Measurements from ENCODE around the gene HTT.
"Not testable (repeated sequence)": the region's sequence is repeated elsewhere in the genome, so short reads cannot be mapped to it uniquely, and the experiment has no call there.

The HTT gene

DNA sequence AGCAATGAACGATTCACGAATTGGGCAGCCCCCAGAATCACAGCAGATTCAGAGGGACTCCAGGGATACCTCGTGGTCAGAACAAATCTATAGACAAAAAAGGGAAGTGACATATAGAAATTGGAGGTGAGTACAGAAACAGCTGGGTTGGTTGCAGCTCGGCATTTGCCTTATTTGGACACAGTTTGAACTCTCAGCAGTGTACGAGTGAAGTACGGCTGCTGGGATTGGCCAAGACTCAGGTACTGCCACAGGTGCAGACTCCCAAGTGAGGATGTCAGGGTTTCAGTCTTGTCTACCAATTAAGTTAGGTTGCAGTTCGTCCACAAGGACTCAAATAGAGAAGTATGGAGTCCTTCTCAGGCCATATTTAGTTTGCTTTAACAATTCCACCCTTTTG lies 28.3 kb upstream of the HTT start:
- no peak for DNase-seq (ENCODE audit: low read depth)

DNA sequence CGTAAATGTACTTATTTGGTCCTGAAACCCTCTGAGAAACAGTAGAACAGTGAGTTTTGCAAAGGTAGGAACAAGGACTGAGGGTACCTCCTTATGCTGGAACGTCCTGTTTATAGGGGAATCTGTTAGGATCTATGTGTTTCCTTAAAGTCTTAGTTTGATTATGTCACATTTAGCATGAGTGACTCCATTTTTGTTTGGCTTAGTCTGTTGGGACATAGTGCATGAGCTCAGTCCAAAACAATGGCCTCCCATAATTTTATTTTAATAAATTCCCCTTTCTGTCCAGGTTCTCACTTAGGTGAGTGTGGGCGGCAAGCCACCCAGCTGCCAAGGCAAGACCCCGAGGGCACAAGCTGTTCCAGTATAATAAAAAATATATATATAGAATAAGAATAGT lies 27.9 kb upstream of the HTT start:
- DNase-seq (ENCODE audit: low read depth) = no peak

DNA sequence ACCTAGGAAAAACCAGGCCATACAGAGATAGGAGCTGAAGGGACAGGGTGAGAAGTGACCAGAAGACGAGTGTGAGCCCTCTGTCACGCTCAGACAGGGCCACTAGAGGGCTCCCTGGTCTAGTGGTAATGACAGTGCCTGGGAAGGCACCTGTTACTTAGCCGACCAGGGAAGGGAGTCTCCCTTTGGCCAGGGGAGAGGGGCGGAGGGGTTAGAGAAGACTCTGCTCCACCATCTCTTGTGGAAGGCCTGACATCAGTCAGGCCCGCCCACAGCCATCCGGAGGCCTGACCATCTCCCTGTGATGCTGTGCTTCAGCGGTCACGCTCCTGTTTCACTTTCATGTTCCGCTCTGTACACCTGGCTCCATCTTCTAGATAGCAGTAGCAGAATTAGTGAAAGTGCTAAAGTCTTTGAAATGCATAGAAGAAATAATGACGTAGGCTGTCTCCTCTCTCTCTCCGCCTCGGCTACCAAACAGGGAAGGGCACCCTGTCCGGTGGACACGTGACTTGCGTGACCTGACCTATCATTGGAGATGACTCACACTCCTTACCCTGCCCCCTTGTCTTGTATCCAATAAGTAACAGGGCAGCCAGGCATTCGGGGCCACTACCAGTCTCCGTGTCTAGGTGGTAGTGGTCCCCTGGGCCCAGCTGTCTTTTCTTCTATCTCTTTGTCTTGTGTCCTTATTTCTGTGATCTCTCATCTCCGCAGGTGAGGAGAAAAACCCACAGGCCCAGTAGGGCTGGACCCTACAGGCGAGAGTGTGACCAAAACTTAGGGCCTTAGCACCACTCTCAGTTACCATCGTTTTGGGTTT lies 26.8 kb upstream of the HTT start:
- DNase-seq (ENCODE audit: low read depth) = peak; percentile 24

DNA sequence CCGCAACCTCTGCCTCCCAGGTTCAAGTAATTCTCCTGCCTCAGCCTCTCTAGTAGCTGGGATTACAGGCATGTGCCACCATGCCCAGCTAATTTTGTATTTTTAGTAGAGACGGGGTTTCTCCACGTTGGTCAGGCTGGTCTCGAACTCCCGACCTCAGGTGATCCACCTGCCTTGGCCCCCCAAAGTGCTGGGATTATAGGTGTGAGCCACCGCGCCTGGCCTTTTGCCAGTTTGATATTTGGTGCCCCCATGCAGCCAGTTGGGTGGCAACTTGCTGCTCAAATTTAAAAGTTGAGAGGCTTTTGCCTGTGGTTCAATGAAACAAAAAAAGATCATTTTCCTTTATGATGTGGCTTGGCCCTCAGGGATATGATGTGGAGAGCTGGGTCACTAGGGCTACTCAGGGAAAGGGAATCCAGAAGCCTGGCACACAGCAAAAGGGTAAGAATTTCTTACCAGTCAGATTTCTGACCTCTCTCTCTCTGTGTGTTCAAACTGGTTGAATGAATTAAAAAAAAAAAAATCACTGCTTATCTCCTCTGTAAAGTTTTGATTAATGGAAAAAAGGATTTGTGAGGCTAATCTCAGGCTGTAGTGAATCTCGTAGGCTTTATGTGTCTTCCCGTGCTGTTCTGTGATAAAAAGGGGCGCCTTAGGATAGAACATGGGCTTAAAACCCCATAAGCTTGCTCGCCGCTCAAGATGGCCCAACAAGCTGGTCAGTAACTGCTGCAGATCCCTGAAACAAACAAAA lies 23.2 kb upstream of the HTT start:
- DNase-seq (ENCODE audit: low read depth) = not testable (repeated sequence)

DNA sequence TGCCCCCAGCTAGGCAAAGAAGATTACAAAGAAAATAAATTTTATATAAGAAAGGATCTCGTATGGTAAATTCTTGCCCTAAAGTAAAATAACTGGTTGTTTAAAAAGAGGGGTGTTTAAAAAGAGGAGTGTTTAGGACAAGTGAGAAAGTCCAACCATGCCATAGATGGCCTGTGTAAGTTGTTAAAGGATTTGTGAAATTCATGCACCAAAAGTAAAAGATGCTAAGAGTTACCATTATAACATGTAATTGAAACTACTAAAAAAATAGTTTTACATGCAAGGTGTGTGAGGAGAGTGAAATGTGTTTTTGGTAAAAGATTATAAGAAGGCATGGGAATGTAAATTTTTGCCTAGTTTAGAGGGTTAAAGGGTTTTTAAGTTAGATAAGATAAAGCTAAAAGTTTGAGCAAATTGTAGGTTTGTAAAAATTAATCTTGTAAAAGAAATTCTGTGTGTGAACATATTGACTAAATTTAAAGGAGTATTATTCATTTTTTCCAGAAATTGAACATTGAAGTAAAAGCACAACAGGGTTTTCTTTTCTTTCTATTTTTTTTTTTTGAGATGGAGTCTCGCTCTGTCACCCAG lies 20.2 kb upstream of the HTT start:
- DNase-seq (ENCODE audit: low read depth) = no peak

DNA sequence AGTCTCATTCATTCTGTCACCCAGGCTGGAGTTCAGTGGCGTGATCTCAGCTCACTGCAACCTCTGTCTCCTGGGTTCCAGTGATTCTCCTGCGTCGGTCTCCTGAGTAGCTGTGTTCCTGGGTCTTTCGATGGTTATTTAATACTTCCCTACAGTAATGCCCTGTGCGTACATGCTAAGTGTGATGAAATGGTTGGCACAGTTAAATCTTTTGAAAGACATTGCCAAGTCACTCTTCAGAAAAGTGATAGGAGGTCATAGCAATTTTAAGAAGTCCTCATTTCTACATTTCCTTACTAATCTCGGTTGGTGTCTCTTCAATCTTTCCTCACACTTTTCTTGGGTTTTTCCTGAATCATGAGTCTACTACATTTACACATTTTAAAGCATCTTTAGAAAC lies 14.5 kb upstream of the HTT start:
- DNase-seq (ENCODE audit: low read depth) = no peak

DNA sequence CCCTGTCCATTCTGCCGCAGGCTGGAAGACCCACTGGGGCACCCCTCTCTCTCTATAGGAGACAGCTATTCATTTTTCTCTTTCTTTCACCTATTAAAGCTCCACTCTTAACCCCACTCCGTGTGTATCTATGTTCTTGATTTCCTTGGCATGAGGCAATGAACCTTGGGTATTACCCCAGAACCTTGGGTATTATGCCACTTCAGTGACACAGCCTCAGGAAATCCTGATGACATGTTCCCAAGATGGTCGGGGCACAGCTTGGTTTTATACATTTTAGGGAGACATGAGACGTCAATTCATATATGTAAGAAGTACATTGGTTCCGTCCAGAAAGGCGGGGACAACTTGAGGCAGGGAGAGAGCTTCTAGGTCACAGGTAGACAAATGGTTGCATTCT lies 13.5 kb upstream of the HTT start:
- no peak for DNase-seq (ENCODE audit: low read depth)

DNA sequence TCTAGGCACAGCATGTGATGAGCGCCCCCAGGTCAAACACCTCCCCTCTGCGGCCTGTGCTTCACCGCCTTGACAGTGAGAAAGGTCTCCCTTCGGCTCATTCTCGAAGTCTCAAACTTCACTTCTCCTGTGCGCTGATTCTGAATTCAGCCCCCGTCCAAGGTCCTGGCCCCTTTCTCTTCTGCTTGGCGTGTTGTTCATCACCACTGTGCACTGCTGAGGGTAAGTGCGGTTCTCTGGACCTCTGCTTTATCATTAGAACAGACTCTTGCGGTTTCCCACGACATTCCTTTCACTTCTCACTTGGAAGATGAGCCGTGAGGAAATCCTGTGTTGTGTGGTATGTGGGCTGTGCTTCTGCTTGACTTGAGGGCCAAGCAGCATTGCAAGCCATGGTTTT lies 12.0 kb upstream of the HTT start:
- no peak for DNase-seq (ENCODE audit: low read depth)

DNA sequence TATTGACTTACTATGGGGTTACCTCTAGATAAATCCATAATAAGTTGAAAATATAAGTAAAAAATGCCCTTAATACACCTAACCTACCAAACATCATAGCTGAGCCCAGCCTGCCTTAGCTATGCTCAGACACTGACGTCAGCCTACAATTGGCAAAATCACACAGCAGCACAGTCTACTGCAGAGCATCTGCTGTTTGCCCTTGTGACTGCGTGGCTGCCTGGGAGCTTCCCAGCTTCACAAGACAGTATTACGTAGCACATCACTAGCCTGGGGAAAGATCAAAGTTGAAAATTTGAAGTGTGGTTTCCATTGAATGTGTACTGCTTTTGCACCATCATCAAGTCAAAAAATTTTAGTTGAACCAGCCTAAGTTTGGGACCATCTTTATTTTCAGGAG lies 8.9 kb upstream of the HTT start:
- no peak for DNase-seq (ENCODE audit: low read depth)

DNA sequence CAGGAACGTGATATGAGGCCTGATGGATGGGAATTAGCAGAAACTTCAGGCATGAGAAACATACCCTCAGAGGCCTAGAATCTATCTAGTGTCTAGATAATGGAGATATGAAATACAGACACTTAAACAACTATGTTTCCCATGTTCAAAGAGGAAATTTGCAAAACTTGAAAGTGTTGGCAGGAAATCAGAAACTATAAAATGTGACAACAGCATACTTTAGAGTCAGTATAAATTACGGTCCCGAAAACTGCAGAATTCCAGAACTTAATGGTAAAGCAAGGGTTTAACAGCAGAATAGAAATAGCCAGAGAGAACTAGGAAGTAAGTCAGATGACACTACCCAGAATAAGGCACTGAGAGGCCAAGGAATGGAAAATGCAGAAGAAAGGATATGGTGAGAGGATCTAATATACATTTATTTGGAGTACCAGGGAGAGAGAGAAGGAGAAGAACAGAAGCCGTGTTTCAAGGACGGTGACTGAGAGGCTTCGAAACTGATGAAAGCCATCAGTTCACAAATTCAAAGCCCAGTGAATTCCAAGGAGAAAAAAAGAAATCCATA lies 7.6 kb upstream of the HTT start:
- no peak for DNase-seq (ENCODE audit: low read depth)

DNA sequence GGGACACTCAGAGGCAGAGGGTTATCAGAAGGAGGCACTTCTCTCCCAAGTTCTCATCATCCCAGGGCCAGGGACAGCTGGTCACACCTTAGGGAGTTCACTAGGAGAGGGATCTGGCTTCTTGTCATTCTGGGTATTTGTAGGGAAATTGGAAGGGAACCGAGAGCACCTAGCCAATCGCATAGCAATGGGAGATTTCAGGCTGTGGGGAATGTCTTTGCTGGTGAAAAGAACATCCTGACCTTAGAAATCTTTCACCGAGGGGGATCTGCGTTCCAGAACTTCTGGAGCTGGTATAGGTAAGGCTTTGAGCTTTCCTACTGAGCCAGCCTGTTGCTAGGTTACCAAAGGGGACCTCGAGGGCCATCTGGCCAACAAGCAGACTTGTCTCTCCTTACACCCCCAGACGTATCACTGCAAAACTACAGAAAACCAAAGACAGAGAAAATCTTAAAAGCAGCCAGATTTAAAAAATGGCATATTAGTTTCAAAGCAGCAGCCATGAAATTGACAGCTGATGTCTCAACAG lies 6.9 kb upstream of the HTT start:
- DNase-seq (ENCODE audit: low read depth) = no peak

DNA sequence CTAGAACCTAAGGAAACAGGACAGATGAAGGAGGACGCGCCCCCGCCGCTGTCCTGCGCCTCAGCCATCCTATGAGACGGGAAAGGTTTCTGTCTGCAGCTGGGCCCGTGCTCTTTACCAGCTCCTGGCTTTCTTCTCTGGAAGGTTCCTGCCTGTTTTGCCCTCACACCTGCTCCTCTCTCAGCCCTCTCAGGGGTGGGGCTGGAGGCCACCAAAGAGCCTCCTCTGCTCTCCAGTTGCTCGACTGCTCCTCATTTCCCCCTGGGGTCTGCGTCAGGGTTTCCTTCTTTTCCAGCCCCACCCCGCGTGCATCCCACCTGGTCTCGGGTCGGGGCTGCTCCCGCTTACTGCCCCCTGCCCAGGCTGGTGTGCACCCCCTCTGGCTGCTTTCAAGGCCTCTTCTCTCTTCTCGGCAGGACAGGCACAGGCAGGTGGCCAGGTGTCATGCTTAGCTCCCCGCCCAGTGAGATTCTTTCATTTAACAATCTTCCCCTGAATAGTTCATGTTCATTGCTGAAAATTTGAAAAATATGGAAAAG lies 4.8 kb upstream of the HTT start:
- no peak for DNase-seq (ENCODE audit: low read depth)

DNA sequence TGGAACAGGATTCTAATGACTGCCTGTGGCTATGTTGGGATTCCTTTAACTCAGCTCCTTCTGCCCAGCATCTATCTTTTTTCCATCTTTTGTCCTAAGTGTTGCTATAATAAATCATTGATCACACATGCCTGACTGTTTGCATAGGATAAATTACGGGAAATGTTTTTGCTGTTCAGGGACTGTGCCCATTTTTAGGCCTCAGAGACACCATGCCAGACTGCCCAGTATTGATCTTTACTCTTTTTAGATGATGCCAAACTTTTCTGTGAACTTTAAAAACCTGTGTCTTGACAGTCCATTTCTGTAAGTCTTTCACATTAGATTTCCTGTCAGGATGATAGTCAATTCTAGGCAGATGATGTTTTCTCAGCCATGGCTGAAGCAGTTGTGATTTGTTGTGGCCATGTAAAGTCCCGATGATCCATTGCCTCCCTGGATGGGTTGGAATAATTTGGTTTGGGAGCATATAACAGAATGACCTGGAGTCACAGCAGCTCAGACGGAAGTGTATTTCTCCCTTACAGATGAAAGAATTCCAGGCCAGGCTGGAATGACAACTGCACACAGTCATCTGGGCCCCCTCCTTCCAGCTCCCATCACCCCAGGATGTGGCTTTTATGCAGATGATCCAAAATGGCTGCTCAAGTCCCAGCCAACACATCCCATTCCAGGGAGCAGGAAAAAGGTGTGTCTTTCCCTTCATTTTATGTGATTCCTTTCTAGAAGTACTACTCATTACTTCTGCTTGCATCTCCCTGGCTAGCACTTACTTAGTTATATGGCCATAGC lies 3.6 kb upstream of the HTT start:
- DNase-seq (ENCODE audit: low read depth) = no peak

DNA sequence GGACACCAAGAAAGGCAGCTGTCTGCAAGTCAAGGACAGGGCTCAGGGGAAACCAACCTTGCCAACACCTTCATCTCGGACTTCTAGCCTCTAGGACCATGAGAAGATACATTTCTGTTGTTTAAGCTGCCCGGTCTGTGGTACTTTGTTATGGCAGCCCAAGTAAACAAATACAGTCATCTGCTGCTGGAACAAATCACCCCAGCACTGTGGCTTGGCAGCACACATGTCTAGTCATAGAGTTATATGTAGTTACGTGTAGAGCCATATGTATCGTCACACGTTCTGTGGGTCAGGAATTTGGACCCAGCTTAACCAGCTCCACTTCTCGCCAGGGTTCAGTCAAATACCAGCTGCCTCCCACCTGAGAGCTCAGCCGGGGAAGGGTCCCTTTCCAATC lies 2.7 kb upstream of the HTT start:
- DNase-seq (ENCODE audit: low read depth) = no peak

DNA sequence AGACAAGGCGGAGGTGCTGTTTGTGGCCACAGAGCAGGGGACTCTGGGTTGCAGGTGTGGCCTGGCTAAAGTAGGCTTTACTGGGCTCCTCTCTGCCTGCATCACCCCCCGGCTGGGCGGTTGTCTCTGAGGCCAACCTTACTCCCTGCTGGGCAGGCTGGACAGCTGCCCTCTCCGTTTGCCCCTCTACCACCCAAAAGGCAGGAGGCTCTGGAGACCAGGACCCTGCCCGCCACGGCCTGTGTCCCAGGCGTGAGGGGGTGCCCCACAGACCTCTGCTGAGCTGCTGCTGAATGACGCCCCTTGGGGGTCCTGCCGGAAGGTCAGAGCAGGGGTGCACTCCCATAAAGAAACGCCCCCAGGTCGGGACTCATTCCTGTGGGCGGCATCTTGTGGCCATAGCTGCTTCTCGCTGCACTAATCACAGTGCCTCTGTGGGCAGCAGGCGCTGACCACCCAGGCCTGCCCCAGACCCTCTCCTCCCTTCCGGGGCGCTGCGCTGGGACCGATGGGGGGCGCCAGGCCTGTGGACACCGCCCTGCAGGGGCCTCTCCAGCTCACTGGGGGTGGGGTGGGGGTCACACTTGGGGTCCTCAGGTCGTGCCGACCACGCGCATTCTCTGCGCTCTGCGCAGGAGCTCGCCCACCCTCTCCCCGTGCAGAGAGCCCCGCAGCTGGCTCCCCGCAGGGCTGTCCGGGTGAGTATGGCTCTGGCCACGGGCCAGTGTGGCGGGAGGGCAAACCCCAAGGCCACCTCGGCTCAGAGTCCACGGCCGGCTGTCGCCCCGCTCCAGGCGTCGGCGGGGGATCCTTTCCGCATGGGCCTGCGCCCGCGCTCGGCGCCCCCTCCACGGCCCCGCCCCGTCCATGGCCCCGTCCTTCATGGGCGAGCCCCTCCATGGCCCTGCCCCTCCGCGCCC lies 1.1 kb upstream of the HTT start:
- no peak for DNase-seq (ENCODE audit: low read depth)

DNA sequence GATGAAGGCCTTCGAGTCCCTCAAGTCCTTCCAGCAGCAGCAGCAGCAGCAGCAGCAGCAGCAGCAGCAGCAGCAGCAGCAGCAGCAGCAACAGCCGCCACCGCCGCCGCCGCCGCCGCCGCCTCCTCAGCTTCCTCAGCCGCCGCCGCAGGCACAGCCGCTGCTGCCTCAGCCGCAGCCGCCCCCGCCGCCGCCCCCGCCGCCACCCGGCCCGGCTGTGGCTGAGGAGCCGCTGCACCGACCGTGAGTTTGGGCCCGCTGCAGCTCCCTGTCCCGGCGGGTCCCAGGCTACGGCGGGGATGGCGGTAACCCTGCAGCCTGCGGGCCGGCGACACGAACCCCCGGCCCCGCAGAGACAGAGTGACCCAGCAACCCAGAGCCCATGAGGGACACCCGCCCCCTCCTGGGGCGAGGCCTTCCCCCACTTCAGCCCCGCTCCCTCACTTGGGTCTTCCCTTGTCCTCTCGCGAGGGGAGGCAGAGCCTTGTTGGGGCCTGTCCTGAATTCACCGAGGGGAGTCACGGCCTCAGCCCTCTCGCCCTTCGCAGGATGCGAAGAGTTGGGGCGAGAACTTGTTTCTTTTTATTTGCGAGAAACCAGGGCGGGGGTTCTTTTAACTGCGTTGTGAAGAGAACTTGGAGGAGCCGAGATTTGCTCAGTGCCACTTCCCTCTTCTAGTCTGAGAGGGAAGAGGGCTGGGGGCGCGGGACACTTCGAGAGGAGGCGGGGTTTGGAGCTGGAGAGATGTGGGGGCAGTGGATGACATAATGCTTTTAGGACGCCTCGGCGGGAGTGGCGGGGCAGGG lies 568 bp downstream of the HTT start:
- DNase-seq (ENCODE audit: low read depth) = no peak

DNA sequence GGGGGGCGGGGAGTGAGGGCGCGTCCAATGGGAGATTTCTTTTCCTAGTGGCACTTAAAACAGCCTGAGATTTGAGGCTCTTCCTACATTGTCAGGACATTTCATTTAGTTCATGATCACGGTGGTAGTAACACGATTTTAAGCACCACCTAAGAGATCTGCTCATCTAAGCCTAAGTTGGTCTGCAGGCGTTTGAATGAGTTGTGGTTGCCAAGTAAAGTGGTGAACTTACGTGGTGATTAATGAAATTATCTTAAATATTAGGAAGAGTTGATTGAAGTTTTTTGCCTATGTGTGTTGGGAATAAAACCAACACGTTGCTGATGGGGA lies 1.1 kb downstream of the HTT start:
- no peak for DNase-seq (ENCODE audit: low read depth)

DNA sequence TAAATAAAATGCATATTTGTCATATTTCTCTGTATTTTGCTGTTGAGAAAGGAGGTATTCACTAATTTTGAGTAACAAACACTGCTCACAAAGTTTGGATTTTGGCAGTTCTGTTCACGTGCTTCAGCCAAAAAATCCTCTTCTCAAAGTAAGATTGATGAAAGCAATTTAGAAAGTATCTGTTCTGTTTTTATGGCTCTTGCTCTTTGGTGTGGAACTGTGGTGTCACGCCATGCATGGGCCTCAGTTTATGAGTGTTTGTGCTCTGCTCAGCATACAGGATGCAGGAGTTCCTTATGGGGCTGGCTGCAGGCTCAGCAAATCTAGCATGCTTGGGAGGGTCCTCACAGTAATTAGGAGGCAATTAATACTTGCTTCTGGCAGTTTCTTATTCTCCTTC lies 3.3 kb downstream of the HTT start:
- no peak for DNase-seq (ENCODE audit: low read depth)

DNA sequence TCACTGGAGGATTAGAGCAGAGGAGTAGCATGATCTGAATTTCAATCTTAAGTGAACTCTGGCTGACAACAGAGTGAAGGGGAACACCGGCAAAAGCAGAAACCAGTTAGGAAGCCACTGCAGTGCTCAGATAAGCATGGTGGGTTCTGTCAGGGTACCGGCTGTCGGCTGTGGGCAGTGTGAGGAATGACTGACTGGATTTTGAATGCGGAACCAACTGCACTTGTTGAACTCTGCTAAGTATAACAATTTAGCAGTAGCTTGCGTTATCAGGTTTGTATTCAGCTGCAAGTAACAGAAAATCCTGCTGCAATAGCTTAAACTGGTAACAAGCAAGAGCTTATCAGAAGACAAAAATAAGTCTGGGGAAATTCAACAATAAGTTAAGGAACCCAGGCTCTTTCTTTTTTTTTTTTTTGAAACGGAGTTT lies 5.2 kb downstream of the HTT start:
- no peak for DNase-seq (ENCODE audit: low read depth)
